Measurements from ENCODE around the gene SCAMP1.
"Not testable (repeated sequence)": the region's sequence is repeated elsewhere in the genome, so short reads cannot be mapped to it uniquely, and the experiment has no call there.

The SCAMP1 gene

DNA sequence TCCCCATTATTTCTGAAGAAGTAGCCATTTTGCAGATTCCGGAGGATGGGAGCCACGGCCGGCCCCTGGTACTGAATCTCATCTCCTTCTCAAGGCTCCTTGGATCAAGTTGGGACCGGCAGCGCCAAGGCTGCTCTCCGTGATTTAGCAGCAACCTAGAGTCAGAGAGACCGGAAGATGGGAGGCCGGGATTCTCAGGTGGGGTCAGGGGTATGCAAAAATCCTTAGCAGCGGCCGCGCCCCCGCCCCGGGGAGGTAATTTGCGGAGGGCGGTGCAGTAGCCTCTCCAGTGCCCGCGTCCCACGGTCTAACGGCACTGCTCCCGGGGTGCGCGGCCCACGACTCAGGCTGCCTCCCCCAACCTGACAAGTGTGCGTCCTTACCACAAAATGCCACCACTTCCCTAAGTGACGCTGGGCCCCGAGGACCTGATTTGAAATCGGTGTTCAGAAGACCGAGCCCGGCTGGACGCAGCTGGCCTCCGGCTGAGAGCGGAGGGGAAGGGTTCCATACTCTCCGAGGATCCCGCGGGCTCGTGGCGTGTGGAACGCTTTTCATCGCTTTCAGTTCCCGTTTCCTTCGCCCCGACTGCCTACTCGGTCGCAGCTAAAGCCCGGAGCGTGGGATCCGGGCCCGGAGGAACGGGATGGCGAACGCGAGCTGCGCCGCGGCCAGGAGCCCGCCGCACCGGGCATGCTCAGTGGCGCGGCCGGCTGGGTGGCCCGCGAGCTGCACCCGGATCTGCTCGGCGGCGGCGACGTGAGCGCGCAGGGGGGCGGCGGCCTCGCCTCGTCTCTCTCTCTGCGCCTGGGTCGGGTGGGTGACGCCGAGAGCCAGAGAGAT is at the start of gene SCAMP1:
SCAMP1 (plus strand) TSS at position 787 of the 843 bp plus-strand sequence; CDS start at position 842, 55 bp downstream.
- DNase-seq: peak; percentile 96

DNA sequence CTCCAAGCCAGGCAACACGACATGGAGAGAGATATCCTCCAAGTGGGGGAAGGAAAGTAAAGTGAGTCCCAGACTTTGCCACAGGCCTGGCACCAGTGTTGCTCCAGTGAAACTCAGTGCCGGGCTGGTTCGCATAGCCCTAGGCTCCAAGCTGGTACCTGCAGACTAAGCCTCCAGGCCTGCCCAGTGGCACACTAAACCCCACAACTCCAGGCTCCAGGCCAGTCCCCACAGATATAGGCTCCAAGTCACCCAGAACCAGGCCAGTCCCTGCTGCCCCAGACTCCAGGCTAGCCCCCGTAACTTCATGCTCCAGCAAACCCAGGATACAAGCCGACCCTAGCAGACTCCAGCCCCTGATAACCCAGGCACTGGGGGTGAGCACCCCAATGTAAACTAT is 42.9 kb upstream of the SCAMP1 start:
- no peak for DNase-seq

DNA sequence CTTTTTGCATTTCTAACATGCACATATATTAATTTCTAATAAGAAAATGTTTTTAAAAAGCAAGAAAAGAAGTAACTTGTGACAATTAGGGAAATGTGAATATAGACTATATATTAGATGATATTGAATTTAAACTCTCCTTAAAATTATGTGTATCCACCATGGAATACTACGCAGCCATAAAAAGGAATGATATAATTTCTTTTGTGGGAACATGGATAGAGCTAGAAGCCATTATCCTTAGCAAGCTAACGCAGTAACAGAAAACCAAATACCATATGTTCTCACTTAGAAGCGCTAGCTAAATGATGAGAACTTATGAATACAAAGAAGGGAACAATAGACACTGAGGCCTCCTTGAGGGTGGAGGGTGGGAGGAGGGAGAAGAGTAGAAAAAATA is 42.1 kb upstream of the SCAMP1 start:
- DNase-seq: no peak

DNA sequence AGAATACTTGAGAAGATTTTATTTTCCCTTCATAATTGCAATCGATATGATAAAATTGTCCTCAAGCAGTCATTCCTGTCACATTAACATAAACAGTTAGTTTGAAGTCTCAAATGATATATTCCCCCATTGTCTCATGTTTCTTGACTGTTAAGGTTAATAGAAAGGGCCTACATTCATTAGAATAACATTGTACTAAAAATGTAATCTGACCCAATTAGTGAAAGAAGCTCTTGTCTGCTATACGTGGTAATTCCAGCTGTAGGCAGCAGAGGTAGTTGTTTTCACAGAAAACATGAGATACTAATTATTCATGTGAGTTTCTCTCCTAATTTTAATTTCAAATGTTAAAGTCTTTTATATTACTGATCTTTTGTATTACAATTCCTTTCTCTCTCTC is 40.0 kb upstream of the SCAMP1 start:
- no peak for DNase-seq

DNA sequence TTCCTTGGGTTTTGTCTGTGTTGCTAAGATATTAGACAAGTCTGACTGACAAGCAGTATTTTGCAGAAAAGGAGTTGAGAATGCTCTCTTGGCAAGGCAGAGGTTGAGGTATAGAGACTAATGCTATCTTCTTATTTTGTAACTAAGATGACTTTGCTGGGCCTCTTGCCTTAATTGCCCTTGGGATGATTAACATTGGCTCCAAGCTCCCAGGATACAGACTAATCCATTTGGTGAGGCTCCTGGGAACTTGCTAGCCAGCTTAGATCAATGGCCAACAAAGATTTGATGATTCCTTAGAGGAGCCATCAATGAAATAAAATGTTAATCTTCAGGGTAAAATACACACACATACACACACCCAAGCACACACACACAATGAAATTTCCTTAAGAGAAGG is 37.2 kb upstream of the SCAMP1 start:
- DNase-seq: no peak

GRCh38 chr5:78326930-78327329 is 33.5 kb upstream of the SCAMP1 start:
- DNase-seq: no peak

DNA sequence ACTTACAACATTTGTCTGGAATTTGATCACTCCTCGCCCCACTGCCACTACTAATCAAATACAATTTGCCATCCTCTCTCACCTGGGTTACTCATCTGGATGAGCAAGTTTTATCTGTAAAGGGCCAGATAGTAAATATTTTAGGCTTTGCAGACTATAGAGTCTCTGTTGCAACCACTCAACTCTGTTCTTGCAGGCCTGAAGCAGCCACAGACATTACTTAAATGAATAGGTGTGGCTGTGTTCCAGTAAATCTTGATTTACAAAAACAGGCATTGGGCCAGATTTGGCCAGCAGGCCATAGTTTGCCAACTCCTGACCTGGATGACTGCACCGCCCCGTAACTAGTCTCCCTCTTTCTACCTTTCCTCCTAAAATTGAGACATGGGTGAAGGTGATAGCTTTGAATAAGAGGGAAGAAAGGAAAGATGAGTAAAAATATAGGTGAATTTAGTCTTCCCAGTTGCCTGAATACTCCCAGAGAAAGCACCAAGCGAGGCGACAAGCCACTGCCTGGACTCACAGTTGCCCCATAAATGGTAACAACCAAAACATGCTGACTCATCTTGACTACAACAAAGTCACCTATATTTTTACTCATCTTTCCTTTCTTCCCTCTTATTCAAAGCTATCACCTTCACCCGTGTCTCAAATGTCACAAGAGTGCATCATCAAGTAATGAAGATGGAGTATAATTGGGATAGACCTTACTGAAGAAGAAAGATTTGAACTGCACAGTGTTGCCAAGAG is 32.5 kb upstream of the SCAMP1 start:
- DNase-seq: no peak

- no peak for DNase-seq
Observed at GRCh38 chr5:78328585-78329173, 31.7 kb upstream of the SCAMP1 start.

DNA sequence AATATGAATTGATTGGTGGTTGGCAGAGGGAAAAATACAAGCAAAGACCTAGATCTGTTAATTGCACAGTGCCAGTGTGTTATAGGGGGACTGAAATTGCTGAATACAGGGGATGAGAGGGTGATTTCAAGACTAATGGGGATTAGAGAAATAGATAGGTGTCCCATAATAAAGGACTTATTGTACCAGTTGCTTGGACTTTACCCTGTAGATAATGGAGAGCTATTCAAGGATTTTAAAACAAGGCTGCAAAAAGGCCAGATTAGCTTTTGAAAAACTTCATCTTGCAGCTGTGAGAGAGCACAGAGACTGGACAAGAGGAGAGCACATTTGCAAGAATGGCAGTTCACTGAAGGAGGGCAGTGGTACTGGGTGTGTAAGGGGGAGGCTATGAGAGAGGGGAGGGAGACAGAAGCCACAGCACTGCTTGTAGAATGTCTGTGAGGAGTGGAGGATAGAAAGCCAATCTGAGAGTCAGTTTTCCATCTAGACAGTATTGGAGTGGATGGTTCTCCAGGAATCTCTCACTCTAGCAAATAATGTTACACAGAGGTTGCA is 28.8 kb upstream of the SCAMP1 start:
- no peak for DNase-seq

GRCh38 chr5:78334811-78335210 is 25.6 kb upstream of the SCAMP1 start:
- no peak for DNase-seq

DNA sequence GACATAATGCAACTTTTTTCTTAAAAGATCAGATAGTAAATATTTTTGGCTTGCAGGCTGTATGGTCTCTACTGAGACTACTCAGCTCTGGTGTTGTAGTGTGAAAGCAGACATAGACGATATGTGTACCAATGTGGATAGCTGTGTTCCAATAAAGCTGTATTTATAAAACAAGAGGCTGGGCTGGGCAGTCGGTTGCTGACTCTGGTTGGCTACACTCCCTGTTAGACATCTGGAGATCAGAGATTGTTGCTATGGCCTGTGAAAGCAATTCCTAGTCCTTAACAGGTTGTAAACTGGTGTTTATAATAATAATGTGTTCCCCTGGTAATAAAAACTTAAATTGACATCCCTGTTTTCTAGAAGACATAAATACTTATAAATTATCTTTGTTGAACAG is 24.4 kb upstream of the SCAMP1 start:
- DNase-seq: no peak

DNA sequence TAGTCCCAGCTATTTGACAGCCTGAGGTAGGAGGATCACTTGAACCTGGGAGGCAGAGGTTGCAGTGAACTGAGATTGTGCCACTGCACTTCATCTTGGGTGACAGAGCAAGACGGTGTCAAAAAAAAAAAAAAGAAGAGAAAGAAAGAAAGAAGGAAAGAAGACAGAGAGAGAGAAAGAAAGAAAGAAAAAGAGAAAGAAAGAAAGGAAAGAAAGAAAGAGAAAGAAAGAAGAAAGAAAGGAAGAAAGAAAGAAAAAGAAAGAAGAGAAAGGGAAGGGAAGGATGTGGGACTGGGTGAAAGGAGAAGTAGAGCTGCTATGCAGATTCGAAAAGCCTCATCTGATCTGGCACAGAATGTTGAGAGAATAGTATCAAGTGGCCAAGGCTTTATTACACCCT is 23.7 kb upstream of the SCAMP1 start:
- no peak for DNase-seq

- DNase-seq: no peak
Observed at GRCh38 chr5:78339617-78340436, 20.6 kb upstream of the SCAMP1 start.

DNA sequence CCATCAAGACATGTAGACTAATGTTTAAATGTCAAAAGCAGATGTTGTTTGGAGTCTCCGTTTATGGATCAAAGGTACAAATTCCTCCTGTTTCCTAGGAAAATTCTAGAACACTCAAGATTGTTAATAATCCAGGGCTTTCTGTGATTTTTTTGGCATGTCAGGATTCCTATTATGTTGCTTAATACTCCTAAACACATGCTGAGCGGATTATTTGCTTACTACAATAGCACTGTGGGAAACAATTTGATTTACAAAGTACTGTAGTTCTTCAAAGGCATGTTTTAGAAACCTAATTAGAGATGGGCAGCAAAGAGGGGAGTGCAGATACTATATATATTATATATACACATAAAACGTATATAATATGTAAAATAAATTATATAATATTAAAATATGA is 19.0 kb upstream of the SCAMP1 start:
- DNase-seq: no peak

DNA sequence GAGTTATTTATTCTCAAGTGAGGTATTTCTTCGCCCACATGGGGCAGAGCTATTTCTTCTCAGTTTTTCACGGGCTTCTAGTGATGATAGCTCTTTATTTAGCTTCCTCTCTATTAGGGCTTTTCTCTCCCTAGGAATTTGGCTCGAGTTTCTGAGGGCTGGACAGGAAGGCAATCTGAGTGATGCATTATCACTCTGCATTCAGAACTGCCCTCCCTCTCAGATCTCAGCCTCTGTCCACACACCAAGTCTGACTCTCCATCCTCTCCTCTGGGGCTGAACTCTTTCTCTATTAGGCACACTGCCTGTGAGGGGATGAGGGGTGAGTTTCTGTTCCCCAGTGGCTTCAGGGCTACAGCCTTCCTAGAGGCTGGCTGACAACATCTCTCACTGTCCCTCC is 14.9 kb upstream of the SCAMP1 start:
- no peak for DNase-seq

DNA sequence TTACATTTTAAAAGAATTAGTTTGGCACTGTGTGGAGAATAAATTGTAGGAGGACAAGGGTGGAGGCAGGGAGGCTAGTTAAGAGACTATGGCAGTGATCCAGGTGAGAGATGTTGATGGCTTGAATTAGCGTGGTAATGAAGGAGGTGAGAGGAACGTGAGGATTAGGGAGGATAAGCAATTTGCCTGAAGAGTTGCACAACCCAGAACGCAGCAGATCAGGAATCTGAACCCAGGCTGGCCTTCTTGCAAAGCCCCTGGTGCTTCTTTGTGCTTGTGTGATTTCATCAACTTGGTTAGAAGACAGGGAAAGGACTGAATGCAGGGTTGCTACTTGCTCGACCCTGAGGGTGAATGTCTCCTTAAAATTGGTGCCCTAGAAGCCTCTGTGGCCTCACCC is 6.9 kb upstream of the SCAMP1 start:
- DNase-seq: no peak

- DNase-seq: no peak
Observed at GRCh38 chr5:78354066-78354670, 6.2 kb upstream of the SCAMP1 start.

DNA sequence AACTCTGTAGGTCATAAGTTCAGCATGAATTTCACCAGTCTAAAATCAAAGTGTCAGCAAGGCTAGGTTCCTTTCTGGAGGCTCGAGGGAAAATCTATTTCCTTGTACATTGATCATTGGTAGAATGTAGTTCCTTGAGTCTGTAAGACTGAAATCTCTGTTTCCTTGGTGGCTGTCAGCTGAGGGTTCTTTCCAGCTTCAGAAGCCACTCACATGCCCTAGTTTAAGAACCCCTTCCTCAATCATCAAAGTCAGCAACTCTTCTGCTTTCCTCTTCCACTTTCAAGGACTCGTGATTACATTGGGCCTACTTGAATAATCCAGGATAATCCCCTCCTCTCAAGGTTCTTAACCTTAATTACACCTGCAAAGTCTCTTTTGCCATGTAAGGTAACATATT is 4.9 kb upstream of the SCAMP1 start:
- DNase-seq: no peak

DNA sequence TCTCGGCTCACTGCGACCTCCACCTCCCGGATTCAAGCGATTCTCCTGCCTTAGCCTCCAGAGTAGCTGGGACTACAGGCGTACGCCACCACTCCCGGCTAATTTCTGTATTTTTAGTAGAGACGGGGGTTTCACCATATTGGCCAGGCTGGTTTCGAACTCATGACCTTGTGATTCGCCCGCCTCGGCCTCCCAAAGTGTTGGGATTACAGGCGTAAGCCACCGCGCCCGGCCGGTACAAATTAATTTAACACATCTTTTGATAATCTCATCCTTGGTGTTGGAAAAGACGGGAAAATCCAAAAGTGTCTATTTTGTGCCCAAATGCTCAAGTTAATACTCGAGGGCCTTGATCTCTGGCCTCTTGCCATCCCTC is 974 bp upstream of the SCAMP1 start:
- DNase-seq: not testable (repeated sequence)

DNA sequence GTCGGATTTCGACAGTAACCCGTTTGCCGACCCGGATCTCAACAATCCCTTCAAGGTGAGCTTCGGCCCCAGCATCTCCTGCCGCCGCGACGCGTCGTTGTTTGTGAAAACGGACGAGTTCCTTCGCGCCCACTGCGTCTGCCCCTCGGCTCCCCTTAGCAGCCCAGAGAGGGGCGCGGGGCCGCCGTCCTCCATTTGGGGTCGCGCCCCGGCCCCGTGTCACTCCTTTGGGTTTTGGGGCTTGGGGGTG is 182 bp downstream of the SCAMP1 start:
- DNase-seq: no peak

DNA sequence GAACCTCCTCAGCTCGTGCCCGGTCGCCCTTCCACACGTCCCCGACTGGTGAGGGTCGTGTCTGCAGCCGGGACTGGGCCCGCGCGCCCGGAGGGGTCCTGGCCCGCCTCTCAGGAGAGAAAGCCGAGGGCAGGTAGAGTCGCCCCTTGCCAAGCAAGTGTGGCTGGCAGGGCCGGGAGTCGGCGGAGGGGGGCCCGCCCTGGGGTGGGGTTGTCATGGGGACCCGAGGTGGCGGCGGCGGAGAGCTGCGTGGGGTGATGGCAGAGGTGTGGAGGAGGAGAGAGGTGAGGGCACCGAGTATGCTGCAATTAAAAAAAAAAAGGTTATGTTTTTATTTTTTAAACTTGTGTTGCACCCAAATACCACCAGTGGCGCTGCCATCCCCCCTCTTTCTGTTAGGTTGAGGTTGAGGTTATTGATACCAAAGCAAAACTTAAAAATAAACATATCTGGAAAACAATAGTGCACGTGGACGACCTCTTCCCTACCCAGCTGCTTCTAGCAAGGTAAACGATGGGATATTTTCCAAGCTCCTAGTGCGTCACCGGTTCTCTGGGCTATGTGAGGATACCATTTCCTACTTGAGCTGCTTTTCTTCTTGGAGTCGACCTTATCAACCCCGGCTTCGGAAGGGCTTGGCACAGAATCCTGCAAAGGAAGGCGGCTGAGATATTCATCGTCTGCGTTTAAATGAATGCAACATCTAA is 660 bp downstream of the SCAMP1 start:
- DNase-seq: peak; percentile 58

GRCh38 chr5:78361631-78361993 is 1.2 kb downstream of the SCAMP1 start:
- no peak for DNase-seq
